IPS-18c (cell line): ENCODE measurements around the gene IGDCC3.

Source experiments
- H3K4me3 ChIP-seq: 2 replicates; pipeline ENCODE4 v1.7.0; 2013; ENCODE audit warnings: low read depth, mild to moderate bottlenecking, low read length, moderate library complexity; ENCODE audit not compliant: insufficient read depth
- H3K9me3 ChIP-seq: one replicate; pipeline ENCODE4 v1.6.1; 2013; ENCODE audit warnings: mild to moderate bottlenecking, low read length, moderate library complexity; ENCODE audit not compliant: control insufficient read depth, insufficient read depth

IGDCC3 gene

DNA sequence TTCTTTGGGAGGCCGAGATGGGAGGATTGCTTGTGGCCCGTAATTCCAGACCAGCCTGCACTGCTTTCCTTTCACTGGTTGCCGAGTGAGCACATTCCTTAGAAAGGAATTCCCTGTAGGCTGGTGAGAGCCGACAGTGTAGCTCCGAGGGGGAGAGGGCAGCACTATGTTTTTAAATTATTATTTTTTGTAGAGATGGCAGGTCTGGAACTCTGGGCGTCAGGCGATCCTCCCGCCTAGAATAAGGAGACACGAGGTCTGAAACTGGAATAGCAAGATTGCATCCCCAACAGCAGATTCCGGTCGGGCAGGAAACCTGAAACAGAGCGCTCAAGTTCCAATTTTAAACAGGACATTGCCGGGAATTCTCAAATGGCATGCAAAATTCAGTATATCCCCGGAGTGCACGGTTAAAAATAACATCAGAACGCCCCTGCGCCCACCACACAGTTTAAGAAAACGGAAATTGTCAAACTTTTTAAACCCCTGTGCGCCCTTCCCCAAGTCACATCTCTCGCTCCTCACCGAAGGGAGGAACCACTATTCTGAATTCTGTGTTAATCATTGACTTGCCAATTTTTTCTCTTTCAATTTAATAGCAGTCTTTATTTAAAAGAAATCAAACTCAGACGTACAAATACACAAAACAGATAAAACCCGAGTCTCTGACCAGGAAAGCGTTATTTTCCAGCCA is 74.0 kb downstream of the IGDCC3 start:
- Histone ChIP-seq H3K9me3 (no peaks in the 10 kb centered on the region), H3K4me3 (peak overlapping the region; percentile 29)

DNA sequence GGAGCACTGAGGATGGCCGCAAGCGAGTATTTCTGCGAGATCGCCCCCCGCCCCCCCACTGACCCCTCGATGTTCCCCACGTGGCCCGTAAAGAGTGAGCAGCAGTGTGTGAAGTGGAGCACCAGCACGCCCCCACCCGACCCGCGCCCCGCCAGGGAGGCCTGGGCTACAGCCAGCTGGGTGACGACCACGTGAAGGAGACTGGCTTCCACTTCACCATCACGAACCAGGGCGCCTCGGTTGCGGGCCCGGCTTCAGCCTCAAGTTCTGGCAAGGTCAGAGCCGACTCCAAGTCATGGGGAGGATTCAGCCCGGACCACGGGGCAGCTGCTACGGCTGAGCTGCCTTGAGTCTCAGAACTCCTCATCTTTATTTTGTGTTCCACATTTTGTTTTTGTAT is 75.7 kb downstream of the IGDCC3 start:
- H3K4me3 ChIP-seq = no peak overlapping the region
- H3K9me3 ChIP-seq = no peaks in the 10 kb centered on the region

GRCh38 chr15:65300924-65301441 is 76.8 kb downstream of the IGDCC3 start:
- Histone ChIP-seq H3K4me3 (peak overlapping the region; percentile 43), H3K9me3 (no peaks in the 10 kb centered on the region)

DNA sequence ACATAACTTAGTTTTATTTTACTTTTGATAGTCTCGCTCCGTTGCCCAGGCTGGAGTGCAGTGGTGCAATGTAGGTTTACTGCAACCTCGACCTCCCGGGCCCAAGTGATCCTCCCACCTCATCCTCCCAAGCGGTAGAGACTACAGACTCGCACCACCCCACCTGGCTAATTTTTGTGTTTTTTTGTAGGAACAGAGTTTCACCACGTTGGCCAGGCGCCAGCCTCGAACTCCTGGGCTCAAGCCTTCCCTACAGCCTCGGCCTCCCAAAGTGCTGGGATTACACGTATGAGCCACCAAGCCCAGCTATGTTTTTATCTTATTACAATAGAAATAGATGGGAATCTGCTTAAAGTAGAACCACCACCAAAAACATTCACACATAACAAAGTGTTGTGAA is 79.1 kb downstream of the IGDCC3 start:
- no peaks in the 10 kb centered on the region for H3K9me3 ChIP-seq
- H3K4me3 ChIP-seq = no peak overlapping the region

- H3K4me3 ChIP-seq = no peak overlapping the region
These were observed 84.8 kb downstream of the IGDCC3 start for GRCh38 chr15:65292938-65293518.

GRCh38 chr15:65290228-65290627 is 87.6 kb downstream of the IGDCC3 start:
- no peaks in the 10 kb centered on the region for H3K9me3 ChIP-seq
- H3K4me3 ChIP-seq = no peak overlapping the region

More at GRCh38 chr15:65292938-65293518, 84.8 kb downstream of the IGDCC3 start:
- no peaks in the 10 kb centered on the region for H3K9me3 ChIP-seq

DNA sequence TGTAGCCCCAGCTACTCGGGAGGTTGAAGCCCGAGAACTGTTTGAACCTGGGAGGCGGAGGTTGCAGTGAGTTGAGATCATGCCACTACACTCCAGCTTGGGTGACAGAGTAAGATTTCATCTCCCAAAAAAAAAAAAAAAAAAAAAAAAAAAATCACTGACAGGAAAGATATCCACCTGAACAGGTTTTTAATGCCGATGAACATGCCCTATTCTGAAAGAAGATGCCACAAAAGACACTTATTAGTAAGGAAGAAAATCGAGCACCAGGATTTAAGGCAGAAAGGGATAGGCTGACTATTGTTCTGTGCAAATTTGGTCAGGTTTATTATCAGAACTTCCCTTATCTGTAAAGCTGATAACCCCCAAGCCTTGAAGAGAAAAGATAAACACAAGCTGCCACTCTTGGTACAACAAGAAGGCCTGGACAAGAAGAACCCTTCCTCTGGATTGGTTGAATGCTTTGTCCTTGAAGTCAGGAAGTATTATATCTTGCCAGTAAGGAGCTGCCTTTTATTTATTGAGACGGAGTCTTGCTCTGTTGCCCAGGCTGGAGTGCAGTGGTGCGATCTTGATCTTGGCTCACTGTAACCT is 88.4 kb downstream of the IGDCC3 start:
- no peak overlapping the region for H3K4me3 ChIP-seq
- no peaks in the 10 kb centered on the region for H3K9me3 ChIP-seq

GRCh38 chr15:65287520-65287855 is 90.3 kb downstream of the IGDCC3 start:
- Histone ChIP-seq H3K4me3 (no peak overlapping the region; the same call in 1 of the 2 replicates), H3K9me3 (no peaks in the 10 kb centered on the region)

DNA sequence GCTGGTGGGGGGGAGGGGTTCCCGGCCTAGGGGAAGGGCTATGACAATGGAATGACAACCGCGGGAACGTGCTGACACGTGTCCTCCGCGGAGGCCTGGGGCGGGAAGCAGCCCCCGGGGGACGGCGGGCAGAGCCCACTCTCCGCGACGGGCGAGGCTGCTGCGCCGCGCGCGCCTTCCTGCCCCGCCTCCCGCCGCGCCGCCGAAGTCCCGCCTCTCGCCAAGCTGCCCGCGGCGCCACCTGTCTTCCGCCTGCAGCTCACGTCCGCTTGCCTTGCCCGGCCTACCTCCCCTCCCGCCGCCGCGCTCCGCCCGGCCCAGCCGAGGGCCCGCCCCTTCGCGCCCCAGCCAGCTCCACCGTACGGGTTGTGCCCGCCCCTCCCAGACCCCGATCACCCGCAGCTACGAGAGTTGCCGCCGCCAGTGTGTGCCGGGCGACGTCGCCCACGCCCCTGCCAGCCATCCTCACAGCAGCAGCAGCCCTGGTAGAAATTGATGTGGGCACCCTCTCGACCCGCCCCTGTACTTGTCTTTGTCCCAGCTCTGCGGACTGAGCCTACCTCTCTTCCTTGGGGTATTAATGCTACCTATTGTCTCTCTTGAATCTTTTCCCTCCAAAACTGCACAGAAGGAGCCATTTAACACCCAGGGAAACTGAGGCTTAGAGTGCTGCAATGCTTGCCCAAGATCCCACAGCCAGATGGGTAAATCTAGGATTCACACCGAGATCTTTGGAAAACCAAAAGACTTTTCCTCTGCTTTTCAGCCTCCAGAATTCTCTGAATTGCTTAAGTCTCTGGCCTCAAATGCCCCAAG is 90.9 kb downstream of the IGDCC3 start, which contains the start of gene PARP16:
PARP16 (minus strand) TSS at position 180 of the 816 bp plus-strand sequence. CDS start 457 bp downstream, outside the sequence.
- Histone ChIP-seq H3K4me3 (peak within 1 kb of the TSS; percentile 79), H3K9me3 (no peaks in the 10 kb centered on the region)

DNA sequence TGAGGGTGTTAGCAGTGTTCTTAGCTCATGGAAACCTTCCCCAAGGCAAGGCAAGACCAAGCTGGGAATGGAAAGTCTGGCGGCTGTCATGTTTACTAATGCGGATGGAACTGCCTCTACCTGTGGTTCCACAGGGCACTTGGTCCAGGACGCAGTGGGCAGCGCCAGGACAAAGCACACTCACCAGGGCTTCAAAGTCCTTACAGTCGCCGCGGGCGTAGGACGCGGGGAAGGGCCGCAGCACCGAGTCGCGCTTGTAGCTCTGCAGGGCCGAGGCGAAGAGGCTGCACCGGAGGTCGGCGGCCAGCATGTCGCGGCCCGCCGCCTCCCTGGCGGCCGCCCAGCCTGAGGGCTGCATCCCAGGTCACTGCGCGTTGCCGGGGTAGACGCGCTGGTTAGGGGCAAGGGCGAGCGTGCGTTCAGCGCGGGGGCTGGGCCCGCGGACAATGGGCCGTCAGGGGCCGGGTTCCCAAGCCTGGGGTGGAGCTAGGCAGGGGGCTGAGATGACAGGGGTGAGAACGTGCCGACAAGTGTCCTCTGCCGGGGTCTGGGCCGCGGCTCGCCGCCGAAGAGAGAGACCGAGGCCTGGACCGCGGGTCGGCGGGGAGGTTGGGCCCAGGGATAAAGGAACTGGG is 91.6 kb downstream of the IGDCC3 start:
- no peaks in the 10 kb centered on the region for H3K9me3 ChIP-seq
- H3K4me3 ChIP-seq = peak overlapping the region; percentile 79

DNA sequence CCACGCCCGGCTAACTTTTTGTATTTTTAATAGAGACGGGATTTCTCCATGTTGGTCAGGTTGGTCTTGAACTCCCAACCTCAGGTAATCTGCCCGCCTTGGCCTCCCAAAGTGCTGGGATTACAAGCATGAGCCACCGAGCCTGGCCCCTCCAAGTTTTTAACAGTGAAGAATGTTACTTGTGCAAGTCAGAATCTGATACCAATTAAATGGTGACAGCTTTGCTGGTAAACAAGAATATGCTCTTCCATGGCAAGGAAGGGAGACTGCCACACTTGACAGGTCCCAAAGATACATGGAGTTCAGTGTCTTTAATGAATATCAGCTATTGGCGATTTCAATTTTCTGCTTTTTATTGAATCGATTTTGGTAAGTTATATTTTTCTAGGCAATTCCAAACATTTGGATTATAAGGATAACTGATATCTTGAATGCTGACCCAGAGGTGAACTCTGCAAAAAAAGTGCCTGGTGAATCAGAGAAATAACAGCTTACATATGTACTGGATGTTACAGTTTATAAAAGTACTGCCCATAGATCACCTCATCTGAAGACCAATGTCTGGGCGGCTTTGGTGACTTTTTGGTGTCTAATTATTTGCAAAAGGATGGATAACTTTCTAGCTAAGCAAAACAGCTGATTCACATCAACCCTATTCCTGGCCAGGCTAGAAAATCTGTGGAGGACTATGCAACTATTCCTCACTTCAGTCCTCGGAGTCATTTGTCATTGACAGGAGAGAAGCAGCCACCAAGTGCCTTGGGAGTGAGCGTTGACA is 92.3 kb downstream of the IGDCC3 start:
- Histone ChIP-seq H3K9me3 (no peaks in the 10 kb centered on the region), H3K4me3 (peak overlapping the region; percentile 79)

DNA sequence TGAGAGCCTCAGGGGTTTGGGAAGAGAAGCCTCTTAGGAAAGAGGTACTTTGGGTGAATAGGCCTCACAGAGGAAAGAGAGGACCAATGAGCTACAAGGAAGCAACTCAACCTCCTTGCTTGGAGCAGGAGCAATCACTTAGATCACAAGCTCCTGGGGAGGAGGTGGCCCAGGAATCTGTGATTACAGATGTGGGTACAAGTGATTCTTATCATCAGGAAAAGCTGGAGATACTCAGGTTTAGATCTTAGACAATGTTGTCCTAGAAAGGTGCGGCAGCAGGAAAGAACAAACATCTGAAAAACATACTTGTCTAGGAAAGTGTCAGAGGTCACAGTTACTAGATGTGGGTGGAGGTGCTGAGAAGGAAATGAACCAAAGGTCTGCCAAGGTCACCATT is 99.3 kb downstream of the IGDCC3 start:
- Histone ChIP-seq H3K4me3 (no peak overlapping the region), H3K9me3 (no peaks in the 10 kb centered on the region)
